IMR-90 (cell line): ENCODE data around the gene GSTA5. TPM values are rescaled to one million over a fixed set of nuclear protein-coding genes. Genes with fewer than 3 reads are reported as not detected.

ENCODE experiments used
- ATAC-seq: fragments of 200-7000 bp; cut with Tn5 transposase; 2 replicates; pipeline ENCODE4 v1.9.1; 2020; ENCODE audit warnings: low read depth, mild to moderate bottlenecking, moderate library complexity
- BruUV-seq: library from RNA; stranded (reverse); fragments of 400-500 nt; replicated peaks from 2 replicates; lab custom pipeline; 2021; lab: Mats Ljungman, UMichigan
- CTCF ChIA-PET: fragments of 300-600 bp; formaldehyde crosslinking; extraction: SDS; loops from one replicate; lab custom pipeline; 2021; ENCODE audit warnings: antibody characterized with exemption; lab: Yijun Ruan, JAX
- POLR2A ChIA-PET: fragments of 300-600 bp; sonication (Branson Sonifier 250); formaldehyde crosslinking; loops from one replicate; lab custom pipeline; 2022; ENCODE audit warnings: antibody characterized with exemption; ENCODE audit not compliant: unreplicated experiment; lab: Charles Lee
- DNase-seq: peaks from one replicate; pipeline ENCODE4 v3.0.0; 2013
- H2AFZ ChIP-seq: replicated peaks from 2 replicates; pipeline ENCODE3; 2013; ENCODE audit warnings: low read length, mild to moderate bottlenecking; ENCODE audit not compliant: poor library complexity
- H2AK5ac ChIP-seq: 2 replicates; pipeline ENCODE4 v1.6.1; 2013; ENCODE audit warnings: low read depth, low read length, inconsistent platforms
- H2AK9ac ChIP-seq: replicated peaks from 2 replicates; pipeline ENCODE3; 2013; ENCODE audit warnings: mild to moderate bottlenecking, low read depth, low read length, moderate library complexity; ENCODE audit not compliant: poor library complexity
- H2BK120ac ChIP-seq: 2 replicates; pipeline ENCODE4 v1.6.1; 2013; ENCODE audit warnings: low read depth, low read length, inconsistent platforms
- H2BK15ac ChIP-seq: 3 replicates; pipeline ENCODE4 v1.6.1; 2013; ENCODE audit warnings: low read depth, low read length, inconsistent platforms
- H2BK20ac ChIP-seq: 2 replicates; pipeline ENCODE4 v1.6.1; 2013; ENCODE audit warnings: low read depth, mild to moderate bottlenecking, inconsistent platforms, low read length, moderate library complexity
- H2BK5ac ChIP-seq: 2 replicates; pipeline ENCODE4 v1.6.1; 2013; ENCODE audit warnings: mild to moderate bottlenecking, low read depth, low read length, inconsistent platforms; ENCODE audit not compliant: poor library complexity, severe bottlenecking
- H3K14ac ChIP-seq: replicated peaks from 2 replicates; pipeline ENCODE4 v1.6.1; 2013; ENCODE audit warnings: low read depth, low read length, inconsistent platforms
- H3K18ac ChIP-seq: 2 replicates; pipeline ENCODE4 v1.6.1; 2013; ENCODE audit warnings: low read depth, low read length, control low read depth
- H3K23ac ChIP-seq: 2 replicates; pipeline ENCODE4 v1.6.1; 2013; ENCODE audit warnings: low read depth, low read length, inconsistent platforms
- H3K27ac ChIP-seq: 2 replicates; pipeline ENCODE4 v1.5.1; 2013; ENCODE audit warnings: mild to moderate bottlenecking, control low read depth, low read length; ENCODE audit not compliant: insufficient read depth
- H3K27me3 ChIP-seq: 2 replicates; pipeline ENCODE4 v1.6.1; 2013; ENCODE audit warnings: low read length; ENCODE audit not compliant: control insufficient read depth, insufficient read depth
- H3K36me3 ChIP-seq: 2 replicates; pipeline ENCODE4 v1.6.1; 2013; ENCODE audit warnings: low read length, mixed read lengths; ENCODE audit not compliant: control insufficient read depth, insufficient read depth
- H3K4ac ChIP-seq: 2 replicates; pipeline ENCODE4 v1.6.1; 2013; ENCODE audit warnings: low read depth, low read length, inconsistent platforms
- H3K4me1 ChIP-seq: 2 replicates; pipeline ENCODE4 v1.6.1; 2013; ENCODE audit warnings: low read length, mixed read lengths; ENCODE audit not compliant: control insufficient read depth, insufficient read depth
- H3K4me2 ChIP-seq: 2 replicates; pipeline ENCODE4 v1.6.1; 2013; ENCODE audit warnings: low read depth, mild to moderate bottlenecking, control low read depth, low read length, moderate library complexity
- H3K4me3 ChIP-seq: 2 replicates; pipeline ENCODE4 v1.5.1; 2013; ENCODE audit warnings: low read depth, mild to moderate bottlenecking, control low read depth, low read length, moderate library complexity; ENCODE audit not compliant: insufficient read depth
- H3K56ac ChIP-seq: 2 replicates; pipeline ENCODE4 v1.6.1; 2013; ENCODE audit warnings: low read length, inconsistent platforms; ENCODE audit not compliant: insufficient read depth; ENCODE audit errors: extremely low read depth
- H3K79me1 ChIP-seq, 2 experiments: 2 replicates each; pipeline ENCODE4 v1.6.1; 2013; ENCODE audit warnings: low read length in 2 of 2, inconsistent platforms in 1 of 2, low read depth in 1 of 2
- H3K9ac ChIP-seq: 2 replicates; pipeline ENCODE4 v1.6.1; 2013; ENCODE audit warnings: low read depth, low read length, control low read depth
- H3K9me1 ChIP-seq: 2 replicates; pipeline ENCODE4 v1.6.1; 2013; ENCODE audit warnings: low read length, inconsistent platforms; ENCODE audit not compliant: insufficient read depth
- H3K9me3 ChIP-seq: 2 replicates; pipeline ENCODE4 v1.6.1; 2013; ENCODE audit warnings: low read length; ENCODE audit not compliant: control insufficient read depth, insufficient read depth
- H4K20me1 ChIP-seq: 2 replicates; pipeline ENCODE4 v1.6.1; 2013; ENCODE audit warnings: low read length, inconsistent platforms; ENCODE audit not compliant: insufficient read depth
- H4K5ac ChIP-seq: 2 replicates; pipeline ENCODE4 v1.6.1; 2013; ENCODE audit warnings: mild to moderate bottlenecking, low read depth, low read length, control low read depth
- H4K8ac ChIP-seq, 2 experiments: 2 replicates each; pipeline ENCODE4 v1.6.1; 2013; ENCODE audit warnings: low read depth in 2 of 2, low read length in 2 of 2, control low read depth in 1 of 2, inconsistent platforms in 1 of 2
- H4K91ac ChIP-seq: 2 replicates; pipeline ENCODE4 v1.6.1; 2013; ENCODE audit warnings: low read depth, low read length, inconsistent platforms; ENCODE audit not compliant: insufficient read depth
- BHLHE40 ChIP-seq: fragments of 150-350 bp; IDR thresholded peaks from 2 replicates; pipeline ENCODE4 v1.6.1; 2016; ENCODE audit warnings: mild to moderate bottlenecking, low read depth, low read length
- CEBPB ChIP-seq: IDR thresholded peaks from 2 replicates; pipeline ENCODE4 v1.6.1; 2012; ENCODE audit warnings: low read depth, low read length, improper control_type of control experiment
- CHD1 ChIP-seq: IDR thresholded peaks from 2 replicates; pipeline ENCODE4 v1.6.1; 2012; ENCODE audit warnings: low read depth, low read length, improper control_type of control experiment
- CTCF ChIP-seq: conservative IDR thresholded peaks from 2 replicates; pipeline ENCODE4 v1.5.1; 2012; ENCODE audit warnings: mild to moderate bottlenecking, low read depth, low read length, improper control_type of control experiment
- ELK1 ChIP-seq: fragments of 150-350 bp; IDR thresholded peaks from 2 replicates; pipeline ENCODE4 v1.6.1; 2016; ENCODE audit warnings: low read depth, mild to moderate bottlenecking, low read length, moderate library complexity, borderline replicate concordance
- FOS ChIP-seq: fragments of 150-350 bp; IDR thresholded peaks from 2 replicates; pipeline ENCODE4 v1.6.1; 2016; ENCODE audit warnings: low read depth, low read length
- MAFK ChIP-seq: IDR thresholded peaks from 2 replicates; pipeline ENCODE4 v1.6.1; 2012; ENCODE audit warnings: low read depth, low read length, improper control_type of control experiment
- MAZ ChIP-seq: IDR thresholded peaks from 2 replicates; pipeline ENCODE4 v1.6.1; 2012; ENCODE audit warnings: low read depth, mild to moderate bottlenecking, low read length, improper control_type of control experiment, moderate library complexity, borderline replicate concordance
- MXI1 ChIP-seq: IDR thresholded peaks from 2 replicates; pipeline ENCODE4 v1.6.1; 2012; ENCODE audit warnings: low read depth, mild to moderate bottlenecking, low read length, moderate library complexity, borderline replicate concordance
- NFE2L2 ChIP-seq: fragments of 150-350 bp; IDR thresholded peaks from 2 replicates; pipeline ENCODE4 v1.6.1; 2016; ENCODE audit warnings: low read depth, mild to moderate bottlenecking, low read length
- POLR2A ChIP-seq: IDR thresholded peaks from 2 replicates; pipeline ENCODE4 v1.6.1; 2012; ENCODE audit warnings: mild to moderate bottlenecking, low read depth, low read length
- RAD21 ChIP-seq: IDR thresholded peaks from 2 replicates; pipeline ENCODE4 v1.6.1; 2012; ENCODE audit warnings: low read length, improper control_type of control experiment
- RCOR1 ChIP-seq: IDR thresholded peaks from 2 replicates; pipeline ENCODE4 v1.6.1; 2012; ENCODE audit warnings: mild to moderate bottlenecking, low read length, improper control_type of control experiment; ENCODE audit not compliant: insufficient replicate concordance
- RFX5 ChIP-seq: IDR thresholded peaks from 2 replicates; pipeline ENCODE4 v1.8.0; 2012; ENCODE audit warnings: low read depth, mild to moderate bottlenecking, low read length, moderate library complexity
- SMC3 ChIP-seq: fragments of 150-350 bp; IDR thresholded peaks from 2 replicates; pipeline ENCODE4 v1.6.1; 2016; ENCODE audit warnings: low read depth, mild to moderate bottlenecking, antibody characterized with exemption, low read length, moderate library complexity
- USF2 ChIP-seq: fragments of 150-350 bp; IDR thresholded peaks from 2 replicates; pipeline ENCODE4 v1.6.1; 2017; ENCODE audit warnings: mild to moderate bottlenecking, antibody characterized with exemption, low read length, low read depth
- WGBS, 2 experiments: methylation state at CpG; one replicate each; pipeline versions ENCODE4 v1.1.5 to v1.1.7; 2013; ENCODE audit warnings: missing lambda C conversion rate in 2 of 2; ENCODE audit not compliant: insufficient read length in 1 of 2; ENCODE audit errors: extremely low coverage in 2 of 2; 5-methylcytosine and 5-hydroxymethylcytosine counted together
- dilution Hi-C: fragments of 300-500 bp; cut with HindIII; formaldehyde crosslinking; loops from one replicate; pipeline ENCODE4 v1.14.3; 2018; ENCODE audit warnings: low sequenced_read_pairs; ENCODE audit not compliant: unreplicated experiment
- in situ Hi-C: fragments of 300-500 bp; cut with MboI; formaldehyde crosslinking; loops from 3 replicates; pipeline ENCODE4 v1.14.3; 2019; ENCODE audit warnings: low sequenced_read_pairs, inconsistent platforms, mixed read lengths
- intact Hi-C: fragments of 100-400 bp; cut with micrococcal nuclease; formaldehyde crosslinking; loops from 2 replicates; pipeline ENCODE4 v1.10.0; 2022
- polyA plus RNA-seq, 3 experiments: library from polyadenylated mRNA; depleted of rRNA; stranded (reverse); fragments of >200 nt; gene quantifications; 2 replicates each; pipeline ENCODE4 v1.2.3, GENCODE V29; 2012; ENCODE audit warnings: low replicate concordance in 1 of 3
- total RNA-seq: library from RNA; depleted of rRNA; stranded (reverse); fragments of >200 nt; gene quantifications from 2 replicates; pipeline ENCODE4 v1.2.3, GENCODE V29; 2012

GSTA5 gene
- total and polyA plus RNA-seq, 2 of the 4 experiments (the other 2 are of a cell fraction), result not detected

GRCh38 chr6:52849137-52849536, 8.5 kb upstream of the GSTA5 start:
- ChIA-PET CTCF (no interaction called here), POLR2A (no interaction called here)
- H2BK5ac ChIP-seq, result no peak overlapping the region
- H4K91ac ChIP-seq, result no peak overlapping the region
- no peak overlapping the region for H4K5ac ChIP-seq
- no peak overlapping the region for H2BK120ac ChIP-seq
- no peak overlapping the region for H4K8ac ChIP-seq
- no peak overlapping the region for H3K23ac ChIP-seq
- TF ChIP-seq MXI1 (no peak), USF2 (no peak), POLR2A (no peak), BHLHE40 (no peak), MAFK (no peak), MAZ (no peak), RAD21 (no peak), CTCF (no peak), RCOR1 (no peak), CHD1 (no peak), ELK1 (no peak), RFX5 (no peak), CEBPB (no peak), SMC3 (no peak), FOS (no peak), NFE2L2 (no peak)
- no peaks in the 10 kb centered on the region for H3K4me1 ChIP-seq
- no TSS peak for BruUV-seq
- H3K27ac ChIP-seq, result no peak overlapping the region
- no peak overlapping the region for H2AK9ac ChIP-seq
- peaks cover 12% of the 10 kb centered on the region for H3K9me3 ChIP-seq
- intact Hi-C loops, result no loop called here
- no peak overlapping the region for H3K4ac ChIP-seq
- H3K56ac ChIP-seq, result no peak overlapping the region
- dilution Hi-C loops, result no loop called here
- H3K9ac ChIP-seq, result no peak overlapping the region
- H4K20me1 ChIP-seq, result no peaks in the 10 kb centered on the region
- no peak overlapping the region for H2BK20ac ChIP-seq
- WGBS, 2 experiments, result 75% methylated on average over 4 of the region's 4 CpGs; no CpG with 5 or more reads in 1 of the 2 experiments
- no peak overlapping the region for H3K14ac ChIP-seq
- DNase-seq (no peak), ATAC-seq (no peak)
- no peaks in the 10 kb centered on the region for H3K36me3 ChIP-seq
- H3K4me3 ChIP-seq, result no peak overlapping the region
- H3K18ac ChIP-seq, result no peak overlapping the region
- H2AK5ac ChIP-seq, result no peak overlapping the region
- peaks cover 22% of the 10 kb centered on the region for H3K27me3 ChIP-seq
- no peaks in the 10 kb centered on the region for H3K79me1 ChIP-seq
- no peak overlapping the region for H3K4me2 ChIP-seq
- in situ Hi-C loops, result no loop called here
- H2BK15ac ChIP-seq, result no peak overlapping the region
- H3K9me1 ChIP-seq, result no peaks in the 10 kb centered on the region
- no peak overlapping the region for H2AFZ ChIP-seq
